Osteoblast (primary cell): ENCODE results near the gene XRCC2. TPM values are rescaled to one million over a fixed set of nuclear protein-coding genes. Genes with fewer than 3 reads are reported as not detected.
"Not testable (repeated sequence)": the region's sequence is repeated elsewhere in the genome, so short reads cannot be mapped to it uniquely, and the experiment has no call there.

Experiments used
- DNase-seq: peaks from one replicate; pipeline ENCODE4 v3.0.0; 2011; ENCODE audit warnings: low spot score, mixed read lengths; ENCODE audit not compliant: insufficient read length; ENCODE audit errors: missing footprints
- H2AFZ ChIP-seq: 2 replicates; pipeline ENCODE4 v1.6.0; 2011; ENCODE audit warnings: mild to moderate bottlenecking, low read length
- H3K27ac ChIP-seq: 2 replicates; pipeline ENCODE4 v1.5.1; 2011; ENCODE audit warnings: mild to moderate bottlenecking, low read depth, low read length, moderate library complexity
- H3K27me3 ChIP-seq: 2 replicates; pipeline ENCODE4 v1.6.0; 2012; ENCODE audit warnings: mild to moderate bottlenecking, control low read depth, inconsistent platforms, low read length, moderate library complexity; ENCODE audit not compliant: insufficient read depth
- H3K36me3 ChIP-seq: 2 replicates; pipeline ENCODE4 v1.5.1; 2011; ENCODE audit warnings: mild to moderate bottlenecking, low read length, control low read depth, moderate library complexity; ENCODE audit not compliant: insufficient read depth
- H3K4me1 ChIP-seq: 2 replicates; pipeline ENCODE4 v1.5.1; 2011; ENCODE audit warnings: mild to moderate bottlenecking, low read length, control low read depth, moderate library complexity; ENCODE audit not compliant: insufficient read depth
- H3K4me2 ChIP-seq: 2 replicates; pipeline ENCODE4 v1.6.0; 2011; ENCODE audit warnings: mild to moderate bottlenecking, low read length; ENCODE audit not compliant: insufficient read depth
- H3K4me3 ChIP-seq: fragments of 200-600 bp; sonication (generic); 3 replicates; pipeline ENCODE4 v1.5.1; 2012; ENCODE audit warnings: mild to moderate bottlenecking, low read length, inconsistent platforms; ENCODE audit not compliant: insufficient read depth
- H3K79me2 ChIP-seq: 2 replicates; pipeline ENCODE4 v1.6.0; 2012; ENCODE audit warnings: mild to moderate bottlenecking, low read length, control low read depth, inconsistent platforms; ENCODE audit not compliant: insufficient read depth
- H3K9me3 ChIP-seq: 2 replicates; pipeline ENCODE4 v1.5.1; 2011; ENCODE audit warnings: low read depth, low read length, control low read depth
- H4K20me1 ChIP-seq: 2 replicates; pipeline ENCODE4 v1.6.0; 2012; ENCODE audit warnings: mild to moderate bottlenecking, low read length, control low read depth; ENCODE audit not compliant: insufficient read depth
- CTCF ChIP-seq: IDR thresholded peaks from 2 replicates; pipeline ENCODE4 v1.5.1; 2011; ENCODE audit warnings: mild to moderate bottlenecking, low read depth, low read length, moderate library complexity; ENCODE audit errors: extremely low read depth
- total RNA-seq: library from RNA; depleted of rRNA; stranded (reverse); fragments of >200 nt; gene quantifications from 2 replicates; pipeline ENCODE4 v1.2.3, GENCODE V29; 2012

XRCC2 gene
- total RNA-seq, 1 donor, result 0.72 TPM

- Histone ChIP-seq H3K27me3 (no peaks in the 10 kb centered on the region), H3K27ac (no peak overlapping the region), H4K20me1 (no peaks in the 10 kb centered on the region)
Observed at GRCh38 chr7:152636441-152636840, 39.5 kb downstream of the XRCC2 start.

GRCh38 chr7:152633504-152633903, 42.4 kb downstream of the XRCC2 start:
- H2AFZ ChIP-seq, result peak overlapping the region; percentile 22
- no peak overlapping the region for H3K4me3 ChIP-seq
- H4K20me1 ChIP-seq, result no peaks in the 10 kb centered on the region
- no peak for DNase-seq
- H3K36me3 ChIP-seq, result no peaks in the 10 kb centered on the region
- no peaks in the 10 kb centered on the region for H3K27me3 ChIP-seq
- H3K27ac ChIP-seq, result no peak overlapping the region
- no peaks in the 10 kb centered on the region for H3K4me1 ChIP-seq
- H3K4me2 ChIP-seq, result no peak overlapping the region
- H3K79me2 ChIP-seq, result no peaks in the 10 kb centered on the region
- TF ChIP-seq CTCF, result no peak
- no peaks in the 10 kb centered on the region for H3K9me3 ChIP-seq

More at GRCh38 chr7:152636441-152636840, 39.5 kb downstream of the XRCC2 start:
- no peak for DNase-seq
- Histone ChIP-seq H3K4me2 (no peak overlapping the region), H3K4me1 (no peaks in the 10 kb centered on the region), H2AFZ (no peak overlapping the region), H3K4me3 (no peak overlapping the region), H3K36me3 (no peaks in the 10 kb centered on the region), H3K79me2 (no peaks in the 10 kb centered on the region), H3K9me3 (no peaks in the 10 kb centered on the region)
- no peak for TF ChIP-seq CTCF

DNA sequence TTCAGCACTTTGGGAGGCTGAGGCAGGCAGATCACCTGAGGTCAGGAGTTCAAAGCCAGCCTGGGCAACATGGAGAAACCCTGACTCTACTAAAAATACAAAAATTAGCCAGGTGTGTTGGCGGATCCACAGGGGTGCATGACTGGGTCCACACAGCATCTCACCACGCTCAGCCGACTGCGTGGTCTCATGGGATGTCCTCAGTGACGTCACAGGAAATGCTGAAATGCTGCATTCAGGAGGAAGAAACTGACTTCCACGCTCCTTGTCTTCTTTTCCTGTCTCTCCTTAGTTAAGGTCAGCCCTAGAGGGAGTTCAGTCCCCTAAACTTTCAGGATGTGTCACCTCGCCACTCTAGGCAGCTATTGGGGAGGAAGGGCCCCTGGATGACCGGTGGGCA, 42.9 kb downstream of the XRCC2 start:
- H3K9me3 ChIP-seq, result no peaks in the 10 kb centered on the region
- TF ChIP-seq CTCF, result no peak
- H3K4me2 ChIP-seq, result no peak overlapping the region
- no peaks in the 10 kb centered on the region for H3K79me2 ChIP-seq
- no peak for DNase-seq
- no peaks in the 10 kb centered on the region for H3K27me3 ChIP-seq
- H3K4me1 ChIP-seq, result no peaks in the 10 kb centered on the region
- H3K4me3 ChIP-seq, result no peak overlapping the region
- no peak overlapping the region for H3K27ac ChIP-seq
- H3K36me3 ChIP-seq, result no peaks in the 10 kb centered on the region
- H2AFZ ChIP-seq, result peak overlapping the region; percentile 22
- no peaks in the 10 kb centered on the region for H4K20me1 ChIP-seq

- H3K4me2 ChIP-seq, H2AFZ ChIP-seq, H3K4me3 ChIP-seq, H3K4me1 ChIP-seq, H3K36me3 ChIP-seq, H3K27ac ChIP-seq, H3K9me3 ChIP-seq, H3K27me3 ChIP-seq, DNase-seq, H3K79me2 ChIP-seq, H4K20me1 ChIP-seq: not testable (repeated sequence)
Observed at GRCh38 chr7:152628772-152629171, 47.2 kb downstream of the XRCC2 start.
